HG02759 (cell line): ENCODE results near the gene VCPKMT.

Experiments
- ATAC-seq: cut with Tn5 transposase; IDR thresholded peaks from one replicate; pipeline ENCODE4 v1.9.1; 2021; ENCODE audit warnings: mild to moderate bottlenecking, moderate library complexity; ENCODE audit not compliant: unreplicated experiment

The VCPKMT gene

GRCh38 chr14:50068496-50068895 lies 47.9 kb downstream of the VCPKMT start:
- ATAC-seq: no peak

- ATAC-seq: no peak
Observed at GRCh38 chr14:50067723-50068495, 48.5 kb downstream of the VCPKMT start.

GRCh38 chr14:50065583-50065982 lies 50.8 kb downstream of the VCPKMT start:
- ATAC-seq: no peak

- peak; percentile 65 for ATAC-seq
Observed at GRCh38 chr14:50064993-50065392, 51.4 kb downstream of the VCPKMT start.

- no peak for ATAC-seq
Observed at GRCh38 chr14:50063876-50064420, 52.4 kb downstream of the VCPKMT start.

GRCh38 chr14:50062438-50063085 lies 53.8 kb downstream of the VCPKMT start:
- peak; percentile 20 for ATAC-seq

GRCh38 chr14:50061664-50062437 lies 54.5 kb downstream of the VCPKMT start:
- ATAC-seq: peak; percentile 66

- ATAC-seq: peak; percentile 31
Observed at GRCh38 chr14:50060871-50061663, 55.3 kb downstream of the VCPKMT start.

GRCh38 chr14:50059763-50060616 lies 56.4 kb downstream of the VCPKMT start:
- no peak for ATAC-seq
